Neural cell (in vitro differentiated cells): ENCODE data around the gene SFI1.

Experiments
- EP300 ChIP-seq: fragments of 450-650 bp; conservative IDR thresholded peaks from 2 replicates; pipeline ENCODE4 v1.6.1; 2014; ENCODE audit warnings: antibody characterized with exemption, mild to moderate bottlenecking, moderate library complexity; ENCODE audit not compliant: poor library complexity, severe bottlenecking
- EZH2 ChIP-seq: fragments of 200-600, 300-800 bp; shearing (Covaris generic), sonication (generic); IDR thresholded peaks from 2 replicates; pipeline ENCODE4 v1.6.1; 2014; ENCODE audit warnings: antibody characterized with exemption, low read length, borderline replicate concordance, mild to moderate bottlenecking; ENCODE audit not compliant: insufficient read depth, poor library complexity, severe bottlenecking
- MXI1 ChIP-seq: fragments of 450-650 bp; conservative IDR thresholded peaks from 2 replicates; pipeline ENCODE4 v1.6.1; 2014; ENCODE audit warnings: antibody characterized with exemption, mild to moderate bottlenecking; ENCODE audit not compliant: poor library complexity, severe bottlenecking
- POLR2AphosphoS5 ChIP-seq: IDR thresholded peaks from 2 replicates; pipeline ENCODE4 v1.6.1; 2012
- RAD21 ChIP-seq: fragments of 450-650 bp; conservative IDR thresholded peaks from 2 replicates; pipeline ENCODE4 v1.6.1; 2014; ENCODE audit warnings: antibody characterized with exemption, mild to moderate bottlenecking, moderate library complexity
- SMC3 ChIP-seq: fragments of 450-650 bp; conservative IDR thresholded peaks from 2 replicates; pipeline ENCODE4 v1.6.1; 2014; ENCODE audit warnings: antibody characterized with exemption, mild to moderate bottlenecking, moderate library complexity; ENCODE audit not compliant: poor library complexity
- TAF1 ChIP-seq: IDR thresholded peaks from 2 replicates; pipeline ENCODE4 v1.6.1; 2012; ENCODE audit warnings: low read depth
- TF ChIP-seq, protein P1 (sequence below): fragments of 450-650 bp; IDR thresholded peaks from 2 replicates; pipeline ENCODE4 v1.5.1; 2014; ENCODE audit warnings: antibody characterized with exemption, mild to moderate bottlenecking, moderate library complexity; ENCODE audit not compliant: poor library complexity, severe bottlenecking
- TF ChIP-seq, protein P2 (sequence below): IDR thresholded peaks from 2 replicates; pipeline ENCODE4 v1.6.1; 2012; ENCODE audit warnings: borderline replicate concordance

DNA sequence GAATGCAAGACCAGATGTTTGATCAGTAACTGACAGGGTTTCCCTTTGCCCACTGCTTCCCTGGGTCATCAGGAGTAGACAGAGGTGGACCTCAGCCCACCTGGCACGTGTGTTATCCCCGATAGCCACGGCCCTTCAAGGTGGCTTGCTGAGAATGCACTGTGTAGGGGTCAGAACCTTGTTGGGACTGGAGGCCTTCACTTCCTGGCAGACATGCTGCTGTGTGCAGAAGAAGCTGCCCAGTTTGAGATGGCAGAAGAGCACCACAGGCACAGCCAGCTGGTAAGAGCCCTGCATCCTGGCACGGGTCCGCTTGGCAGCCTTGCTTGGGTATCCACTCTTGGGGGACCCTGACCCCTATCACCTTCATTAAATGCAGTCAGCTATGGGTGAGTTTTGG lies 81.8 kb downstream of the SFI1 start:
- TF ChIP-seq EP300, result no peak
- TF ChIP-seq, protein P1, sequence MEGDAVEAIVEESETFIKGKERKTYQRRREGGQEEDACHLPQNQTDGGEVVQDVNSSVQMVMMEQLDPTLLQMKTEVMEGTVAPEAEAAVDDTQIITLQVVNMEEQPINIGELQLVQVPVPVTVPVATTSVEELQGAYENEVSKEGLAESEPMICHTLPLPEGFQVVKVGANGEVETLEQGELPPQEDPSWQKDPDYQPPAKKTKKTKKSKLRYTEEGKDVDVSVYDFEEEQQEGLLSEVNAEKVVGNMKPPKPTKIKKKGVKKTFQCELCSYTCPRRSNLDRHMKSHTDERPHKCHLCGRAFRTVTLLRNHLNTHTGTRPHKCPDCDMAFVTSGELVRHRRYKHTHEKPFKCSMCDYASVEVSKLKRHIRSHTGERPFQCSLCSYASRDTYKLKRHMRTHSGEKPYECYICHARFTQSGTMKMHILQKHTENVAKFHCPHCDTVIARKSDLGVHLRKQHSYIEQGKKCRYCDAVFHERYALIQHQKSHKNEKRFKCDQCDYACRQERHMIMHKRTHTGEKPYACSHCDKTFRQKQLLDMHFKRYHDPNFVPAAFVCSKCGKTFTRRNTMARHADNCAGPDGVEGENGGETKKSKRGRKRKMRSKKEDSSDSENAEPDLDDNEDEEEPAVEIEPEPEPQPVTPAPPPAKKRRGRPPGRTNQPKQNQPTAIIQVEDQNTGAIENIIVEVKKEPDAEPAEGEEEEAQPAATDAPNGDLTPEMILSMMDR, result no peak
- TF ChIP-seq POLR2AphosphoS5, result no peak
- no peak for TF ChIP-seq SMC3
- no peak for TF ChIP-seq RAD21
- no peak for TF ChIP-seq MXI1
- TF ChIP-seq, protein P2, sequence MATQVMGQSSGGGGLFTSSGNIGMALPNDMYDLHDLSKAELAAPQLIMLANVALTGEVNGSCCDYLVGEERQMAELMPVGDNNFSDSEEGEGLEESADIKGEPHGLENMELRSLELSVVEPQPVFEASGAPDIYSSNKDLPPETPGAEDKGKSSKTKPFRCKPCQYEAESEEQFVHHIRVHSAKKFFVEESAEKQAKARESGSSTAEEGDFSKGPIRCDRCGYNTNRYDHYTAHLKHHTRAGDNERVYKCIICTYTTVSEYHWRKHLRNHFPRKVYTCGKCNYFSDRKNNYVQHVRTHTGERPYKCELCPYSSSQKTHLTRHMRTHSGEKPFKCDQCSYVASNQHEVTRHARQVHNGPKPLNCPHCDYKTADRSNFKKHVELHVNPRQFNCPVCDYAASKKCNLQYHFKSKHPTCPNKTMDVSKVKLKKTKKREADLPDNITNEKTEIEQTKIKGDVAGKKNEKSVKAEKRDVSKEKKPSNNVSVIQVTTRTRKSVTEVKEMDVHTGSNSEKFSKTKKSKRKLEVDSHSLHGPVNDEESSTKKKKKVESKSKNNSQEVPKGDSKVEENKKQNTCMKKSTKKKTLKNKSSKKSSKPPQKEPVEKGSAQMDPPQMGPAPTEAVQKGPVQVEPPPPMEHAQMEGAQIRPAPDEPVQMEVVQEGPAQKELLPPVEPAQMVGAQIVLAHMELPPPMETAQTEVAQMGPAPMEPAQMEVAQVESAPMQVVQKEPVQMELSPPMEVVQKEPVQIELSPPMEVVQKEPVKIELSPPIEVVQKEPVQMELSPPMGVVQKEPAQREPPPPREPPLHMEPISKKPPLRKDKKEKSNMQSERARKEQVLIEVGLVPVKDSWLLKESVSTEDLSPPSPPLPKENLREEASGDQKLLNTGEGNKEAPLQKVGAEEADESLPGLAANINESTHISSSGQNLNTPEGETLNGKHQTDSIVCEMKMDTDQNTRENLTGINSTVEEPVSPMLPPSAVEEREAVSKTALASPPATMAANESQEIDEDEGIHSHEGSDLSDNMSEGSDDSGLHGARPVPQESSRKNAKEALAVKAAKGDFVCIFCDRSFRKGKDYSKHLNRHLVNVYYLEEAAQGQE, result no peak
- no peak for TF ChIP-seq EZH2
- no peak for TF ChIP-seq TAF1
